Measurements from ENCODE around the gene EGLN1.
A peak's percentile ranks its signal among the peaks of the same experiment; 100 is the strongest.

The EGLN1 gene

GRCh38 chr1:231318568-231318967 is 103.5 kb downstream of the EGLN1 start:
- no peak for TF ChIP-seq CTCF (conservative IDR thresholded peaks at IDR 0.05; ENCODE audit: low read depth, low read length)
- DNase-seq (ENCODE audit: low read depth), result no peak
- no peak overlapping the region for H3K4me3 ChIP-seq (ENCODE audit: low read depth, low read length)

- no peak for TF ChIP-seq CTCF (conservative IDR thresholded peaks at IDR 0.05; ENCODE audit: low read depth, low read length)
- DNase-seq (ENCODE audit: low read depth), result no peak
- no peak overlapping the region for H3K4me3 ChIP-seq (ENCODE audit: low read depth, low read length)
Observed at GRCh38 chr1:231318015-231318355, 104.1 kb downstream of the EGLN1 start.

GRCh38 chr1:231317306-231318014 is 104.6 kb downstream of the EGLN1 start:
- no peak for TF ChIP-seq CTCF (conservative IDR thresholded peaks at IDR 0.05; ENCODE audit: low read depth, low read length)
- no peak overlapping the region for H3K4me3 ChIP-seq (ENCODE audit: low read depth, low read length)
- DNase-seq (ENCODE audit: low read depth), result no peak

- TF ChIP-seq CTCF (conservative IDR thresholded peaks at IDR 0.05; ENCODE audit: low read depth, low read length), result peak; percentile 56
- peak; percentile 37 for DNase-seq (ENCODE audit: low read depth)
- H3K4me3 ChIP-seq (ENCODE audit: low read depth, low read length), result no peak overlapping the region
Observed at GRCh38 chr1:231315887-231316286, 106.2 kb downstream of the EGLN1 start.

All from choroid plexus epithelial cell (primary cell).